CD4-positive, CD25-positive, alpha-beta regulatory T cell (primary cell): Measurements from ENCODE around the gene ADGRB2. TPM values are rescaled to one million over a fixed set of nuclear protein-coding genes. Genes with fewer than 3 reads are reported as not detected.

Experiments
- ATAC-seq, 2 donors: fragments of 150-1000 bp; cut with Tn5 transposase; one replicate each; pipeline ENCODE4 v1.10.0; 2021; ENCODE audit warnings: low read depth in 2 of 2, moderate number of reproducible peaks in 2 of 2, moderate library complexity in 1 of 2
- DNase-seq, 3 donors: peaks; one replicate each; pipeline versions ENCODE4 v3.0.0 to v3.0.0-alpha.2; 2012 to 2022; ENCODE audit warnings: mixed read lengths in 1 of 3
- H3K27ac ChIP-seq: one replicate; pipeline ENCODE4 v1.7.0; 2013; ENCODE audit warnings: mild to moderate bottlenecking, low read length; ENCODE audit not compliant: insufficient read depth, poor library complexity, severe bottlenecking
- H3K27me3 ChIP-seq: one replicate; pipeline ENCODE4 v1.7.0; 2013; ENCODE audit warnings: low read length; ENCODE audit not compliant: control insufficient read depth, insufficient read depth
- H3K36me3 ChIP-seq: one replicate; pipeline ENCODE4 v1.7.0; 2013; ENCODE audit warnings: mild to moderate bottlenecking, low read length, moderate library complexity; ENCODE audit not compliant: control insufficient read depth, insufficient read depth
- H3K4me1 ChIP-seq: 2 replicates; pipeline ENCODE4 v1.7.0; 2013; ENCODE audit warnings: mild to moderate bottlenecking, low read length; ENCODE audit not compliant: insufficient read depth, control insufficient read depth, poor library complexity, severe bottlenecking
- H3K4me3 ChIP-seq: one replicate; pipeline ENCODE4 v1.7.0; 2013; ENCODE audit warnings: low read depth, mild to moderate bottlenecking, low read length, moderate library complexity
- H3K9me3 ChIP-seq, 2 experiments: 1 replicate in 1 of 2; 2 replicates in 1 of 2; pipeline ENCODE4 v1.7.0; 2013; ENCODE audit warnings: low read length in 2 of 2, mild to moderate bottlenecking in 1 of 2, moderate library complexity in 1 of 2; ENCODE audit not compliant: control insufficient read depth in 2 of 2
- H3K27ac Mint-ChIP-seq, 3 donors: one replicate each; pipeline ENCODE4 v1.8.0; 2020 to 2022; ENCODE audit warnings: mild to moderate bottlenecking in 3 of 3, mixed read lengths in 3 of 3, moderate library complexity in 2 of 3
- H3K27me3 Mint-ChIP-seq: one replicate; pipeline ENCODE4 v1.8.0; 2022; ENCODE audit warnings: mild to moderate bottlenecking, mixed read lengths
- H3K36me3 Mint-ChIP-seq: one replicate; pipeline ENCODE4 v1.8.0; 2020; ENCODE audit warnings: mixed read lengths
- H3K4me1 Mint-ChIP-seq, 4 donors: one replicate each; pipeline ENCODE4 v1.8.0; 2020 to 2022; ENCODE audit warnings: mixed read lengths in 4 of 4, mild to moderate bottlenecking in 1 of 4
- H3K4me3 Mint-ChIP-seq, 4 donors: one replicate each; pipeline ENCODE4 v1.8.0; 2020 to 2022; ENCODE audit warnings: mild to moderate bottlenecking in 4 of 4, mixed read lengths in 4 of 4, moderate library complexity in 3 of 4
- H3K9me3 Mint-ChIP-seq, 7 donors: one replicate each; pipeline ENCODE4 v1.8.0; 2020 to 2022; ENCODE audit warnings: mixed read lengths in 7 of 7, mild to moderate bottlenecking in 3 of 7, moderate library complexity in 2 of 7
- polyA plus RNA-seq, 4 donors: library from polyadenylated mRNA; unstranded; fragments of 300-500 nt; fragmentation: Illumina TruSeq; gene quantifications; one replicate each; pipeline ENCODE4 v1.2.3, GENCODE V29; 2021
- total RNA-seq: library from RNA; stranded (reverse); gene quantifications from one replicate; pipeline ENCODE4 v1.2.3, GENCODE V29; 2022

The ADGRB2 gene
- total and polyA plus RNA-seq, 5 donors from 2014 or later: 0.19 to 1.9 (median 0.42) TPM

GRCh38 chr1:31803610-31804009, 39.5 kb upstream of the ADGRB2 start:
- H3K36me3 Mint-ChIP-seq: no peaks in the 10 kb centered on the region
- Histone ChIP-seq H3K27me3 (peaks cover 2% of the 10 kb centered on the region), H3K36me3 (no peaks in the 10 kb centered on the region), H3K9me3 (no peaks in the 10 kb centered on the region), H3K27ac (no peak overlapping the region), H3K4me3 (no peak overlapping the region), H3K4me1 (peaks cover 4% of the 10 kb centered on the region)
- peaks cover 0 to 18% (median 7%) of the 10 kb centered on the region in 4 donors for H3K4me1 Mint-ChIP-seq
- no peak overlapping the region for H3K27ac Mint-ChIP-seq
- DNase-seq (no peak), ATAC-seq (no peak)
- no peaks in the 10 kb centered on the region for H3K9me3 Mint-ChIP-seq
- H3K4me3 Mint-ChIP-seq: no peak overlapping the region
- H3K27me3 Mint-ChIP-seq: peaks cover 28% of the 10 kb centered on the region

- H3K9me3 ChIP-seq: no peaks in the 10 kb centered on the region
- DNase-seq (no peak), ATAC-seq (no peak)
- H3K27ac ChIP-seq: no peak overlapping the region
- peak overlapping the region; percentile 49 to 97 (median 75) for H3K27ac Mint-ChIP-seq
- no peaks in the 10 kb centered on the region for H3K36me3 Mint-ChIP-seq
- peak overlapping the region; percentile 11 for H3K4me3 ChIP-seq
- H3K4me3 Mint-ChIP-seq: peak overlapping the region in 3 of 4 donors; percentile 35 to 71 (median 57)
- H3K27me3 ChIP-seq: peaks cover 2% of the 10 kb centered on the region
- no peaks in the 10 kb centered on the region for H3K9me3 Mint-ChIP-seq
- H3K27me3 Mint-ChIP-seq: peaks cover 32% of the 10 kb centered on the region
- H3K4me1 Mint-ChIP-seq: peaks cover 0 to 13% (median 10%) of the 10 kb centered on the region in 4 donors
- no peaks in the 10 kb centered on the region for H3K36me3 ChIP-seq
- peaks cover 4% of the 10 kb centered on the region for H3K4me1 ChIP-seq
Observed at GRCh38 chr1:31802190-31803150, 38.3 kb upstream of the ADGRB2 start.

- Histone ChIP-seq H3K36me3 (no peaks in the 10 kb centered on the region), H3K4me3 (no peak overlapping the region), H3K27ac (no peak overlapping the region), H3K27me3 (peaks cover 5% of the 10 kb centered on the region), H3K9me3 (no peaks in the 10 kb centered on the region), H3K4me1 (peaks cover 4% of the 10 kb centered on the region)
- Mint-ChIP-seq H3K27ac (peak overlapping the region in 2 of 3 donors; percentile 17 to 31), H3K27me3 (peaks cover 41% of the 10 kb centered on the region), H3K4me3 (no peak overlapping the region), H3K4me1 (peaks cover 0 to 11% (median 9%) of the 10 kb centered on the region in 4 donors), H3K36me3 (no peaks in the 10 kb centered on the region), H3K9me3 (no peaks in the 10 kb centered on the region)
- no peak for DNase-seq
- no peak for ATAC-seq
Observed at GRCh38 chr1:31801458-31801857, 37.3 kb upstream of the ADGRB2 start.

- H3K27me3 Mint-ChIP-seq: peaks cover 43% of the 10 kb centered on the region
- Histone ChIP-seq H3K9me3 (no peaks in the 10 kb centered on the region), H3K27ac (no peak overlapping the region), H3K4me3 (no peak overlapping the region), H3K36me3 (no peaks in the 10 kb centered on the region), H3K4me1 (peaks cover 4% of the 10 kb centered on the region), H3K27me3 (peaks cover 5% of the 10 kb centered on the region)
- no peaks in the 10 kb centered on the region for H3K9me3 Mint-ChIP-seq
- ATAC-seq: no peak
- H3K4me3 Mint-ChIP-seq: no peak overlapping the region
- peaks cover 0 to 11% (median 9%) of the 10 kb centered on the region in 4 donors for H3K4me1 Mint-ChIP-seq
- H3K27ac Mint-ChIP-seq: peak overlapping the region in 2 of 3 donors; percentile 16 to 31
- DNase-seq: no peak
- no peaks in the 10 kb centered on the region for H3K36me3 Mint-ChIP-seq
Observed at GRCh38 chr1:31800674-31800967, 36.5 kb upstream of the ADGRB2 start.

GRCh38 chr1:31799895-31800673, 35.9 kb upstream of the ADGRB2 start:
- H3K27me3 Mint-ChIP-seq: peaks cover 45% of the 10 kb centered on the region
- H3K27ac Mint-ChIP-seq: peak overlapping the region in 1 of 3 donors; percentile 16
- H3K36me3 Mint-ChIP-seq: no peaks in the 10 kb centered on the region
- no peaks in the 10 kb centered on the region for H3K36me3 ChIP-seq
- H3K9me3 ChIP-seq: no peaks in the 10 kb centered on the region
- H3K27me3 ChIP-seq: peaks cover 5% of the 10 kb centered on the region
- peaks cover 4% of the 10 kb centered on the region for H3K4me1 ChIP-seq
- DNase-seq (no peak), ATAC-seq (no peak)
- no peak overlapping the region for H3K27ac ChIP-seq
- H3K4me1 Mint-ChIP-seq: peaks cover 0 to 11% (median 9%) of the 10 kb centered on the region in 4 donors
- no peak overlapping the region for H3K4me3 ChIP-seq
- no peaks in the 10 kb centered on the region for H3K9me3 Mint-ChIP-seq
- H3K4me3 Mint-ChIP-seq: no peak overlapping the region

- Mint-ChIP-seq H3K27me3 (peaks cover 42% of the 10 kb centered on the region), H3K9me3 (no peaks in the 10 kb centered on the region), H3K4me3 (no peak overlapping the region), H3K4me1 (peaks cover 0 to 11% (median 8%) of the 10 kb centered on the region in 4 donors), H3K36me3 (no peaks in the 10 kb centered on the region), H3K27ac (no peak overlapping the region)
- Histone ChIP-seq H3K9me3 (no peaks in the 10 kb centered on the region), H3K27me3 (peaks cover 5% of the 10 kb centered on the region), H3K36me3 (no peaks in the 10 kb centered on the region), H3K4me1 (peaks cover 4% of the 10 kb centered on the region), H3K4me3 (no peak overlapping the region), H3K27ac (no peak overlapping the region)
- no peak for ATAC-seq
- no peak for DNase-seq
Observed at GRCh38 chr1:31799196-31799894, 35.2 kb upstream of the ADGRB2 start.

GRCh38 chr1:31798433-31799195, 34.5 kb upstream of the ADGRB2 start:
- Mint-ChIP-seq H3K36me3 (no peaks in the 10 kb centered on the region), H3K9me3 (no peaks in the 10 kb centered on the region), H3K27ac (no peak overlapping the region), H3K4me3 (no peak overlapping the region), H3K27me3 (peaks cover 38% of the 10 kb centered on the region), H3K4me1 (peaks cover 0 to 11% (median 6%) of the 10 kb centered on the region in 4 donors)
- peaks cover 5% of the 10 kb centered on the region for H3K27me3 ChIP-seq
- no peak overlapping the region for H3K4me3 ChIP-seq
- no peak for ATAC-seq
- H3K4me1 ChIP-seq: peaks cover 4% of the 10 kb centered on the region
- no peaks in the 10 kb centered on the region for H3K9me3 ChIP-seq
- DNase-seq: no peak
- no peaks in the 10 kb centered on the region for H3K36me3 ChIP-seq
- no peak overlapping the region for H3K27ac ChIP-seq
